HepG2 (cell line): ENCODE results near the gene UCP3. TPM values are rescaled to one million over a fixed set of nuclear protein-coding genes. Genes with fewer than 3 reads are reported as not detected.
A peak's percentile ranks its signal among the peaks of the same experiment; 100 is the strongest.

ENCODE experiments used
- ATAC-seq: fragments of 200-7000 bp; cut with Tn5 transposase; 3 replicates; pipeline ENCODE4 v1.9.1; 2020; ENCODE audit warnings: mild to moderate bottlenecking, moderate library complexity
- BruUV-seq: library from RNA; stranded (reverse); fragments of 400-500 nt; replicated peaks from 2 replicates; lab custom pipeline; 2021; lab: Mats Ljungman, UMichigan
- CTCF ChIA-PET: fragments of 300-600 bp; formaldehyde crosslinking; extraction: SDS; loops from one replicate; lab custom pipeline; 2021; ENCODE audit warnings: low total read pairs, inconsistent platforms, low intra/inter-chr PET ratio; lab: Yijun Ruan, JAX
- POLR2A ChIA-PET: fragments of 350-600 bp; sonication (Branson Sonifier 250); formaldehyde crosslinking; loops from one replicate; lab custom pipeline; 2020; ENCODE audit warnings: antibody characterized with exemption, inconsistent platforms; lab: Yijun Ruan, JAX
- DNase-seq: peaks from one replicate; pipeline ENCODE4 v3.0.0-alpha.2; 2015; ENCODE audit warnings: low spot score
- FAIRE-seq: peaks from 3 replicates; lab custom pipeline; 2011; peaks lifted over from hg19 to GRCh38; lab: Jason Lieb, UNC
- H2AFZ ChIP-seq: one replicate; pipeline ENCODE4 v1.6.1; 2011; ENCODE audit warnings: low read length, inconsistent platforms
- H3K27ac ChIP-seq: fragments of 300-600 bp; 3 replicates; pipeline ENCODE4 v1.8.0; 2011; ENCODE audit warnings: mixed run types, mild to moderate bottlenecking, mixed read lengths, low read length, inconsistent platforms; ENCODE audit not compliant: insufficient read depth; ENCODE audit errors: extremely low read length
- H3K27me3 ChIP-seq, 2 experiments: fragments of 200-600 bp in 1 of 2; 2 replicates in 1 of 2; 3 replicates in 1 of 2; pipeline versions ENCODE4 v1.6.0 to v1.8.0; 2011; ENCODE audit warnings: low read length in 2 of 2, mild to moderate bottlenecking in 2 of 2, moderate library complexity in 2 of 2, inconsistent platforms in 1 of 2; ENCODE audit not compliant: insufficient read depth in 2 of 2, control insufficient read depth in 1 of 2
- H3K36me3 ChIP-seq, 2 experiments: fragments of 200-600 bp in 1 of 2; replicated peaks in 1 of 2; 2 replicates in 1 of 2; 3 replicates in 1 of 2; pipeline versions ENCODE4 v1.5.1 to v1.8.0; 2011; ENCODE audit warnings: low read length in 2 of 2, inconsistent platforms in 1 of 2; ENCODE audit not compliant: insufficient read depth in 2 of 2, control insufficient read depth in 1 of 2
- H3K4me1 ChIP-seq: 2 replicates; pipeline ENCODE4 v1.5.1; 2012; ENCODE audit warnings: low read length, inconsistent platforms; ENCODE audit not compliant: insufficient read depth
- H3K4me2 ChIP-seq: 2 replicates; pipeline ENCODE4 v1.6.0; 2011; ENCODE audit warnings: low read depth, low read length, inconsistent platforms
- H3K4me3 ChIP-seq, 3 experiments: fragments of 200-600 bp in 1 of 3; sonication (generic), shearing (Covaris generic) in 1 of 3; replicated peaks in 1 of 3; 2 replicates each; pipeline ENCODE4 v1.5.1; 2011 to 2016; ENCODE audit warnings: low read length in 3 of 3, inconsistent platforms in 2 of 3, low read depth in 2 of 3, mild to moderate bottlenecking in 2 of 3, control low read depth in 1 of 3, mixed read lengths in 1 of 3; ENCODE audit not compliant: insufficient read depth in 1 of 3
- H3K79me2 ChIP-seq: one replicate; pipeline ENCODE4 v1.6.1; 2011; ENCODE audit warnings: low read length, inconsistent platforms; ENCODE audit not compliant: insufficient read depth
- H3K9ac ChIP-seq: 2 replicates; pipeline ENCODE4 v1.6.0; 2011; ENCODE audit warnings: mild to moderate bottlenecking, low read depth, low read length, inconsistent platforms; ENCODE audit not compliant: insufficient read depth
- H3K9me3 ChIP-seq: 2 replicates; pipeline ENCODE4 v1.5.1; 2012; ENCODE audit warnings: mild to moderate bottlenecking, low read length
- H4K20me1 ChIP-seq: 2 replicates; pipeline ENCODE4 v1.6.0; 2011; ENCODE audit warnings: inconsistent platforms, mild to moderate bottlenecking, low read length, moderate library complexity; ENCODE audit not compliant: insufficient read depth
- KMT2A ChIP-seq: sonication (generic); formaldehyde crosslinking; IDR thresholded peaks from 2 replicates; pipeline ENCODE4 v1.4.0; 2020; ENCODE audit warnings: missing genetic modification reagents
- NFKB2 ChIP-seq: sonication (generic); formaldehyde crosslinking; IDR thresholded peaks from 2 replicates; pipeline ENCODE4 v1.4.0; 2020; ENCODE audit warnings: missing genetic modification reagents, borderline replicate concordance
- SMARCC2 ChIP-seq: fragments of 450-650 bp; IDR thresholded peaks from 2 replicates; pipeline ENCODE4 v1.6.1; 2017; ENCODE audit warnings: antibody characterized with exemption, mild to moderate bottlenecking
- SMARCE1 ChIP-seq: fragments of 450-650 bp; IDR thresholded peaks from 2 replicates; pipeline ENCODE4 v1.6.1; 2017; ENCODE audit warnings: borderline replicate concordance
- ZNF768 ChIP-seq: sonication (generic); formaldehyde crosslinking; IDR thresholded peaks from 2 replicates; pipeline ENCODE4 v1.4.0; 2020; ENCODE audit warnings: missing genetic modification reagents
- ZSCAN21 ChIP-seq: sonication (generic); formaldehyde crosslinking; IDR thresholded peaks from 2 replicates; pipeline ENCODE4 v1.8.0; 2022; ENCODE audit warnings: mild to moderate bottlenecking, missing genetic modification reagents, moderate library complexity, borderline replicate concordance
- WGBS: methylation state at CpG from one replicate; pipeline ENCODE4 v1.1.6; 2017; ENCODE audit warnings: low lambda C conversion rate; 5-methylcytosine and 5-hydroxymethylcytosine counted together
- in situ Hi-C: cut with HindIII; loops from 2 replicates; pipeline ENCODE4 v1.10.0; 2017; ENCODE audit warnings: low pct_unique_long_range_greater_than_20kb; ENCODE audit not compliant: extremely low pct_ligation_motif_present
- intact Hi-C: fragments of 100-400 bp; cut with micrococcal nuclease; formaldehyde crosslinking; loops from one replicate; pipeline ENCODE4 v1.10.0; 2022; ENCODE audit not compliant: unreplicated experiment
- polyA plus RNA-seq, 8 experiments: library from polyadenylated mRNA; depleted of rRNA in 3 of 8; stranded (reverse) in 7 of 8; unstranded in 1 of 8; fragments of >200 nt; fragmentation: Illumina TruSeq in 4 of 8; extraction: Trizol in 4 of 8; gene quantifications; 2 replicates each; pipeline versions ENCODE4 v1.2.1 to v1.2.3, GENCODE V29; 2011 to 2016; ENCODE audit warnings: low read depth in 4 of 8, missing spikeins in 1 of 8, mixed read lengths in 1 of 8; ENCODE audit not compliant: insufficient read depth in 1 of 8
- total RNA-seq, 5 experiments: library from RNA; depleted of rRNA; stranded (reverse); fragments of >200 nt; fragmentation: Illumina TruSeq; extraction: Trizol; gene quantifications; 2 replicates each; pipeline ENCODE4 v1.2.3, GENCODE V29; 2016; ENCODE audit warnings: low read depth in 1 of 5
- TF ChIP-seq, protein P1 (sequence below): sonication (generic); formaldehyde crosslinking; IDR thresholded peaks from 2 replicates; pipeline ENCODE4 v1.4.0; 2020; ENCODE audit warnings: missing genetic modification reagents

UCP3 gene
- total and polyA plus RNA-seq, 2 of the 13 experiments (the other 11 are each of a cell fraction or from before 2014, with no cell fraction given): 0.37 TPM; not detected in 1

DNA sequence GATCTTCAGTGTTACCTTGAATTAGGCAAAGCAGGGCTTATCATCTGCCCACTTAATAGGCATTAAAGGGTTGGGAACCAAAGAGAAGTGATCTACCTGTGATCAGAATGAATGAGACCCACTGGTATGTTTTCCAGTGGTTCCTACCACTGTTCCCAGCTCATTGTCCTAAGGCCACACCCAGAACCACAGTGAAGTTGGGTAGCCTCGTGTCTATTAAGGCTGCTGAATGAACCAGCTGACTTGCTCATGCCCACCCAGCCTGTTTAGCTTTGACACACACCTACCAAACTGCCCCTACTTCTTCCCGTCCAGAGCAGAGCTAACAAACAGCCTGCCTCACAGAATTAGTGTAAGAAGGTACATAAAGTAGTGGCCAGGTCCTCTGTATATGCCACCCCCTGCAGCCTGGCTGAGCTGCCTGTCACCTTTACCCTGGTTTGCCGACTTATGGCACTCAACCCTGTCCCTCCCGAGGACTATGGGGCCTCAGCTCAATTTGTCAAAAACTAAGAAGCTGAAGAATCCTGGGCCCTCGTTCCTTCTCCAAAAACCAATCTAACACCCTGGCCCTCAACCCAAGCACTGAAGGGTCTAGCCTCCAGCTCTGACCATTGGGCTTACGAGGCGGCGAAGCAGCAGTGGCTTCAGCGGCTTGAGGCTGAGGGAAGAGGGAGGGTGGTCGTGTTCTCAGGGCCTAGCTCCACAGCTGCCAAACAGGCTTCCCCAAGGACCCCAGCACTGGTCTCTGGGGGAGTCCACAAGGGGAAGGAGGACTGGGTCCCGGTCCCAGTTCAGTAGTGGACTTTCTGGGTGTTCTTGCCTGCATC is 36.0 kb downstream of the UCP3 start:
- in situ Hi-C loops: loop anchor here (25.0 kb wide), 1 partner anchor 189 kb away; the partner anchor contains the start of genes C2CD3 and PPME1
- TF ChIP-seq NFKB2 (CRISPR knock-in tag): no peak
- TF ChIP-seq, protein P1, sequence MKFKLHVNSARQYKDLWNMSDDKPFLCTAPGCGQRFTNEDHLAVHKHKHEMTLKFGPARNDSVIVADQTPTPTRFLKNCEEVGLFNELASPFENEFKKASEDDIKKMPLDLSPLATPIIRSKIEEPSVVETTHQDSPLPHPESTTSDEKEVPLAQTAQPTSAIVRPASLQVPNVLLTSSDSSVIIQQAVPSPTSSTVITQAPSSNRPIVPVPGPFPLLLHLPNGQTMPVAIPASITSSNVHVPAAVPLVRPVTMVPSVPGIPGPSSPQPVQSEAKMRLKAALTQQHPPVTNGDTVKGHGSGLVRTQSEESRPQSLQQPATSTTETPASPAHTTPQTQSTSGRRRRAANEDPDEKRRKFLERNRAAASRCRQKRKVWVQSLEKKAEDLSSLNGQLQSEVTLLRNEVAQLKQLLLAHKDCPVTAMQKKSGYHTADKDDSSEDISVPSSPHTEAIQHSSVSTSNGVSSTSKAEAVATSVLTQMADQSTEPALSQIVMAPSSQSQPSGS (CRISPR knock-in tag): no peak
- H3K36me3 ChIP-seq: peaks cover 11 to 27% of the 10 kb centered on the region in 2 experiments; a peak in 4 of 5 replicates
- no peak for ATAC-seq
- intact Hi-C loops: no loop called here
- H3K4me3 ChIP-seq: no peak overlapping the region
- no peaks in the 10 kb centered on the region for H3K9me3 ChIP-seq
- no peaks in the 10 kb centered on the region for H3K79me2 ChIP-seq
- POLR2A ChIA-PET: interaction anchor here (1.6 kb wide), 1 partner anchor 10 kb away, joined by 7 read pairs; the partner anchor contains the start of gene UCP2
- H3K27me3 ChIP-seq: no peaks in the 10 kb centered on the region
- no peak overlapping the region for H3K27ac ChIP-seq
- H2AFZ ChIP-seq: no peak overlapping the region
- H3K4me1 ChIP-seq: peaks cover 4% of the 10 kb centered on the region; the same call in 1 of the 2 replicates
- 87% methylated on average over 9 of the region's 11 CpGs for WGBS
- CTCF ChIA-PET: no interaction called here
- H3K4me2 ChIP-seq: no peak overlapping the region
- H3K9ac ChIP-seq: no peak overlapping the region
- no peaks in the 10 kb centered on the region for H4K20me1 ChIP-seq
- FAIRE-seq: no peak
- no TSS peak for BruUV-seq
- DNase-seq: no peak

DNA sequence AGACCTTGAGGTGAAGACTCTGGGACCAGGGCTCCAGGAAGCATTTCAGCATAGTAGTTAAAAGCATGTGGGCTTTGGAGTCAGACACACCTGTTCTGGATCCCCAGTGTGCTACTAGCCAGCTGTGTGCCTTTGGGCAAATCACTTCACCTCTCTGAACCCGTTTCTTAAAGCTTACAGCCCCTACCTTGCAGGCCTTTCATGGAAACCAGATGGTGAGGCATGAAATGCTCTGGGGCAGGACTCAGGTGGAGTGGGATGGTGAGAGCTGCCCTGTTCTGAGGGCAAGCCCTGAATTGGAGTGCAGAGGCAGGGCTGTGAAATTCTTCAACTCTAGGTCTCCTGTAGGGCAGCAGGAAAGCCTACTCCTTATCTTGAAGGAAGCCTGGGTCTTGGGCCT is 36.7 kb downstream of the UCP3 start:
- in situ Hi-C loops: loop anchor here (25.0 kb wide), 1 partner anchor 190 kb away; the partner anchor contains the start of genes C2CD3 and PPME1
- no peak overlapping the region for H3K4me2 ChIP-seq
- H3K79me2 ChIP-seq: no peaks in the 10 kb centered on the region
- WGBS: no CpG with 5 or more reads among the region's 1 CpG
- intact Hi-C loops: no loop called here
- BruUV-seq: no TSS peak
- H3K4me3 ChIP-seq: no peak overlapping the region
- peaks cover 7 to 20% of the 10 kb centered on the region in 2 experiments; a peak in 4 of 5 replicates for H3K36me3 ChIP-seq
- no peaks in the 10 kb centered on the region for H4K20me1 ChIP-seq
- H3K9ac ChIP-seq: no peak overlapping the region
- DNase-seq (no peak), ATAC-seq (no peak), FAIRE-seq (no peak)
- no peaks in the 10 kb centered on the region for H3K27me3 ChIP-seq
- POLR2A ChIA-PET: interaction anchor here (1.6 kb wide), 1 partner anchor 11 kb away, joined by 7 read pairs; the partner anchor contains the start of gene UCP2
- no peak overlapping the region for H3K27ac ChIP-seq
- H2AFZ ChIP-seq: no peak overlapping the region
- CTCF ChIA-PET: no interaction called here
- H3K4me1 ChIP-seq: peaks cover 4% of the 10 kb centered on the region; the same call in 1 of the 2 replicates
- TF ChIP-seq ZNF768: peak; percentile 77
- no peak for TF ChIP-seq SMARCE1
- no peak for TF ChIP-seq ZSCAN21 (CRISPR knock-in tag)
- TF ChIP-seq SMARCC2: no peak
- no peak for TF ChIP-seq KMT2A
- TF ChIP-seq, all 625 proteins: peak for 1
- no peaks in the 10 kb centered on the region for H3K9me3 ChIP-seq
